Bronchus fibroblast of lung (primary cell): Measurements from ENCODE around the gene SACM1L. TPM values are rescaled to one million over a fixed set of nuclear protein-coding genes. Genes with fewer than 3 reads are reported as not detected.

Source experiments
- total RNA-seq: library from RNA; depleted of rRNA; stranded (reverse); fragments of >200 nt; gene quantifications from 2 replicates; pipeline ENCODE4 v1.2.3, GENCODE V29; 2015

Gene SACM1L, protein sequence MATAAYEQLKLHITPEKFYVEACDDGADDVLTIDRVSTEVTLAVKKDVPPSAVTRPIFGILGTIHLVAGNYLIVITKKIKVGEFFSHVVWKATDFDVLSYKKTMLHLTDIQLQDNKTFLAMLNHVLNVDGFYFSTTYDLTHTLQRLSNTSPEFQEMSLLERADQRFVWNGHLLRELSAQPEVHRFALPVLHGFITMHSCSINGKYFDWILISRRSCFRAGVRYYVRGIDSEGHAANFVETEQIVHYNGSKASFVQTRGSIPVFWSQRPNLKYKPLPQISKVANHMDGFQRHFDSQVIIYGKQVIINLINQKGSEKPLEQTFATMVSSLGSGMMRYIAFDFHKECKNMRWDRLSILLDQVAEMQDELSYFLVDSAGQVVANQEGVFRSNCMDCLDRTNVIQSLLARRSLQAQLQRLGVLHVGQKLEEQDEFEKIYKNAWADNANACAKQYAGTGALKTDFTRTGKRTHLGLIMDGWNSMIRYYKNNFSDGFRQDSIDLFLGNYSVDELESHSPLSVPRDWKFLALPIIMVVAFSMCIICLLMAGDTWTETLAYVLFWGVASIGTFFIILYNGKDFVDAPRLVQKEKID
- total RNA-seq = 9.5 and 15.0 TPM in 2 replicates

DNA sequence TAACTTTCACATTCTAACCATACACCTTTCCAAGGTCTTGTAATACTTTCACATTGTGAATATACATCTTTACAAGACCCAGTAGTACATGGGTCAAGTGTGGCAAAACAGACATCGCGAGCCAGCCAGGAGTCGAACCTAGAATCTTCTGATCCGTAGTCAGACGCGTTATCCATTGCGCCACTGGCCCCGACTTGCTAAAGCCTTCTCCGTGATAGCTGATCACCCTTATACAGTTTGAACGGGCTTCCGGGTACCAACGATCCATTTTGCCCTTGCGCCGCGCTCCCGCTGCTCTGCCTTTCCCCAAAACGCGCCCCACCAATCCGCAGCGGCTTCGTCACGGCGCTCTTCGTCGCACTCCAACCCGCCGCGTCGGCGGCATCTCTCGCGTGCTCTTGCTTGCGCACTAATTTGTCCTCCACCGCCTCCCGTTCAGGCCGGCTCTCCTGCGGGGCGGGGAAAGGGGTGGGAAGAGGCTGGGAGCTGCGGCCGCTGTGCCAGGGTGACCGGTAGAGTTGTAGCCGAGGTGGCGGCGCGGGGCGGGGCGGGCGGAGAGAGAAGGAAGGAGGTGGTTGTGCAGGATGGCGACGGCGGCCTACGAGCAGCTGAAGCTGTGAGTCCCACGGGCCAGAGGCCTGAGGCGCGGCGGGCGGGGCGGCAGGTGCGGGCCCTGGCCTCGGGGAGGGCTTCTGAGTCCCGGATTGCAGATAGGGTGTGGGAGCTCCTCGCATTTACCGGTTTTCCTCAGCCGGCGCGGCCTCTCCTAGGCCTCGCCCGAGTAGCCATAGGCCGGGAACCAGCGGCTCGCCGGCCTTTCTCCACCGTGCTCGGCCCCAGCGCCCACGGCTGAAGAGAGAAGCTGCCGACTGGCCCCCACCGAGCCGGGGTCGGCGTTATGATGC lies at the start of gene SACM1L:
SACM1L (plus strand) TSS at position 515 of the 905 bp plus-strand sequence; CDS start at position 585, 70 bp downstream.

Other genes with a start within 250 kb of the SACM1L start
- 14.4 and 16.1 TPM in 2 replicates for gene LIMD1, start 94.6 kb upstream of the SACM1L start, total RNA-seq
- not detected in 2 replicates for gene SLC6A20, start 107.1 kb downstream of the SACM1L start, total RNA-seq
- 13.2 and 26.6 TPM in 2 replicates for gene LZTFL1, start 152.7 kb downstream of the SACM1L start, total RNA-seq
- not detected in 2 replicates for gene CCR9, start 197.1 kb downstream of the SACM1L start, total RNA-seq